ENCODE measurements around the gene GABBR2. TPM values are rescaled to one million over a fixed set of nuclear protein-coding genes. Genes with fewer than 3 reads are reported as not detected.

GABBR2 gene
- total and polyA plus RNA-seq, 2 donors (not counting 1 experiment from before 2014, with no cell fraction given): 0.03 TPM; not detected in 1

DNA sequence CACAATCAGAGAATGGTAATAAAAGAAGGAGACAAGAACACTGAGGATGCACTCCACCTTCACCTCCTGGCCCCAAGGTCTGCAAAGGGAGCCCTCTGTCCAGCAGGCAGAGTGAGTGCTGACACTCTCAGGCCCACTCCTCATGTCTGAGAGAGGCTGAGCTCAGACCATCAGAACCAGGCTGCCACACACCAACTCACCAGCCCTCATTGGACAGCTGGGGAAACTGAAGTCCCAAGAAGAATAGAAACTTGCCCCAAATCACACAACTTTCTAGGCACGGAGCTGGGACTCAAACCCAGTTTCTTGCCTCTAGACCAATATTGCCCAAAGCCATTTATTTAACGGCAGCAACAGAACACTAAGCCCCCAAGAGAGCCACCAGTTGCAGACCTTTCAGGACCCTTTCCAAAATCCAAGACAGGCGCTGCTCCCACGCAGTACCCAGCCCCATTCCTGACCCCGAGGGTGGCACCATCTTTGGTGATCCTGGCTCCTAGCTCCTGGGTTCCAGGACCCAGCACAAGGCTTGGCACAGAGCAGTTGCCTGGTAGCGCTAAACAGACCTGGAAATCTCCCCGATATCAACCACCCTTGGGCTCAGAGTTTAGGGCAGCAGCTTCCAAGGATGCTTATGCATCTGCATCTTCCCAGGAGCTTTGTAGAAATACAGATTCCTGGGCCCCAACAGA lies 192.4 kb downstream of the GABBR2 start:
- Histone ChIP-seq H3K27me3 (replicated peaks in 1 of 4; ENCODE audit: control extremely low read depth in 1 of 4, control insufficient read depth in 3 of 4, insufficient read depth in 4 of 4, low read length in 3 of 4) (peaks cover 0 to 8% (median 0%) of the 10 kb centered on the region in 4 experiments), H3K36me3 (replicated peaks in 1 of 2; ENCODE audit: control extremely low read depth in 1 of 2, control insufficient read depth in 1 of 2, extremely low read depth in 1 of 2, insufficient read depth in 2 of 2, low read length in 1 of 2) (no peaks in the 10 kb centered on the region), H2AFZ (ENCODE audit: insufficient read depth, low read depth, low read length, poor library complexity, severe bottlenecking) (no peak overlapping the region), H3K4me2 (replicated peaks; ENCODE audit: low read depth, low read length, poor library complexity, severe bottlenecking) (no peak overlapping the region), H3K27ac (ENCODE audit: low read length in 2 of 2) (no peak overlapping the region), H3K4me1 (ENCODE audit: control insufficient read depth in 2 of 2, insufficient read depth in 2 of 2, low read length in 2 of 2) (no peaks in the 10 kb centered on the region), H4K20me1 (ENCODE audit: control insufficient read depth, insufficient read depth, low read length, poor library complexity, severe bottlenecking) (no peaks in the 10 kb centered on the region), H3K4me3 (ENCODE audit: control extremely low read depth in 1 of 5, extremely low read depth in 1 of 5, insufficient read depth in 1 of 5, low read depth in 2 of 5, low read length in 4 of 5) (no peak overlapping the region), H3K9ac (ENCODE audit: low read length) (no peak overlapping the region), H3K79me2 (ENCODE audit: control insufficient read depth, insufficient read depth, low read length) (no peaks in the 10 kb centered on the region), H3K9me3 (ENCODE audit: control extremely low read depth in 1 of 3, control insufficient read depth in 2 of 3, insufficient read depth in 1 of 3, low read length in 2 of 3) (no peaks in the 10 kb centered on the region)
- Mint-ChIP-seq H3K4me1 (no peaks in the 10 kb centered on the region), H3K27me3 (peaks cover 21% of the 10 kb centered on the region), H3K27ac (no peak overlapping the region), H3K4me3 (no peak overlapping the region), H3K9me3 (ENCODE audit: insufficient read depth) (no peaks in the 10 kb centered on the region)
- ChIA-PET CTCF (no interaction called here), POLR2A (no interaction called here)
- intact Hi-C loops (cut with micrococcal nuclease): no loop called here
- WGBS (ENCODE audit: insufficient coverage): 90% methylated on average over 7 of the region's 7 CpGs
- no peak for DNase-seq
- no peak for ATAC-seq (ENCODE audit: low read depth)
- TF ChIP-seq, protein P1, sequence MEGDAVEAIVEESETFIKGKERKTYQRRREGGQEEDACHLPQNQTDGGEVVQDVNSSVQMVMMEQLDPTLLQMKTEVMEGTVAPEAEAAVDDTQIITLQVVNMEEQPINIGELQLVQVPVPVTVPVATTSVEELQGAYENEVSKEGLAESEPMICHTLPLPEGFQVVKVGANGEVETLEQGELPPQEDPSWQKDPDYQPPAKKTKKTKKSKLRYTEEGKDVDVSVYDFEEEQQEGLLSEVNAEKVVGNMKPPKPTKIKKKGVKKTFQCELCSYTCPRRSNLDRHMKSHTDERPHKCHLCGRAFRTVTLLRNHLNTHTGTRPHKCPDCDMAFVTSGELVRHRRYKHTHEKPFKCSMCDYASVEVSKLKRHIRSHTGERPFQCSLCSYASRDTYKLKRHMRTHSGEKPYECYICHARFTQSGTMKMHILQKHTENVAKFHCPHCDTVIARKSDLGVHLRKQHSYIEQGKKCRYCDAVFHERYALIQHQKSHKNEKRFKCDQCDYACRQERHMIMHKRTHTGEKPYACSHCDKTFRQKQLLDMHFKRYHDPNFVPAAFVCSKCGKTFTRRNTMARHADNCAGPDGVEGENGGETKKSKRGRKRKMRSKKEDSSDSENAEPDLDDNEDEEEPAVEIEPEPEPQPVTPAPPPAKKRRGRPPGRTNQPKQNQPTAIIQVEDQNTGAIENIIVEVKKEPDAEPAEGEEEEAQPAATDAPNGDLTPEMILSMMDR (IDR thresholded peaks at IDR 0.05): no peak
- no peak for TF ChIP-seq EZH2 (IDR thresholded peaks at IDR 0.05; ENCODE audit: borderline replicate concordance, insufficient read depth, low read depth, low read length, poor library complexity, severe bottlenecking)

DNA sequence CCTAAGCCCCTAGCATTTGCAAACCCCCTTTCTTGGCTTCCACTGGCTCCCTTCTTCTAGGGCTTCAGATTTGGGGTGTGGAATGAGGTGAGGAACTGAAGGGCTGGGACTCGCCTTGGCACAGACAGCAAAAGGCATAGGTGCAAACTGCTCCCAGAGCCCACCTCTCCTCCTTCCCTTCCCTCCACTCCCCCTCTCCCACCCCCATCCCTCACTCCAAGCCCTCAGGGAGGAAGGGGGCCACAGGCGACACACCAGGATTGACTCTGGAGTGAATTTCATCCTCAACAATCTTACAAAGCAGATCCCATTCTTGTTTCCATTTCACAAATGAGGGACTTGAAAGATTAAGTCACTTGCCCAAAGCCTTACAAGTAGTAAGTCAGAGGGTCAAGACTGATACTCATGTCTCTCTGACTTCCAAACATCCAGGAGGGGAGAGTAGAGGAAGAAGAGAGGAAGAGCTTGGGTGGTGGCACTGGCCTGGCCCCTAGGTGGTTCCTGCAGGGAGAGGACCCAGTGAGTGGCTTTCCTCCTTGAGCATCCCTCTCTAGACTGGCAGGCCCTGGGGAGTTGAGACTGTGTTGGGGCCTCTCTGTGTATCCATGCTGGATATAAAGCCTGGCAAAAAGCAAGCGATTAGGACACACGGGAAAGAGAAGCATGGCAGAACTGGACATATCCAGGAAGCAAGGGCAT lies 193.1 kb downstream of the GABBR2 start:
- peaks cover 15% of the 10 kb centered on the region for H3K27me3 Mint-ChIP-seq
- no peak for ATAC-seq (ENCODE audit: low read depth)

More for the DNA sequence above, 193.1 kb downstream of the GABBR2 start:
- CTCF ChIA-PET: no interaction called here
- Histone ChIP-seq H3K27me3 (replicated peaks in 1 of 4; ENCODE audit: control extremely low read depth in 1 of 4, control insufficient read depth in 3 of 4, insufficient read depth in 4 of 4, low read length in 3 of 4) (peaks cover 0 to 4% (median 0%) of the 10 kb centered on the region in 4 experiments), H3K27ac (ENCODE audit: low read length in 2 of 2) (no peak overlapping the region), H2AFZ (ENCODE audit: insufficient read depth, low read depth, low read length, poor library complexity, severe bottlenecking) (no peak overlapping the region), H3K9ac (ENCODE audit: low read length) (no peak overlapping the region), H3K4me1 (ENCODE audit: control insufficient read depth in 2 of 2, insufficient read depth in 2 of 2, low read length in 2 of 2) (no peaks in the 10 kb centered on the region), H3K36me3 (replicated peaks in 1 of 2; ENCODE audit: control extremely low read depth in 1 of 2, control insufficient read depth in 1 of 2, extremely low read depth in 1 of 2, insufficient read depth in 2 of 2, low read length in 1 of 2) (no peaks in the 10 kb centered on the region), H3K4me2 (replicated peaks; ENCODE audit: low read depth, low read length, poor library complexity, severe bottlenecking) (no peak overlapping the region), H3K79me2 (ENCODE audit: control insufficient read depth, insufficient read depth, low read length) (no peaks in the 10 kb centered on the region), H3K4me3 (ENCODE audit: control extremely low read depth in 1 of 5, extremely low read depth in 1 of 5, insufficient read depth in 1 of 5, low read depth in 2 of 5, low read length in 4 of 5) (no peak overlapping the region), H3K9me3 (ENCODE audit: control extremely low read depth in 1 of 3, control insufficient read depth in 2 of 3, insufficient read depth in 1 of 3, low read length in 2 of 3) (no peaks in the 10 kb centered on the region), H4K20me1 (ENCODE audit: control insufficient read depth, insufficient read depth, low read length, poor library complexity, severe bottlenecking) (no peaks in the 10 kb centered on the region)
- Mint-ChIP-seq H3K4me1 (no peaks in the 10 kb centered on the region), H3K9me3 (ENCODE audit: insufficient read depth) (no peaks in the 10 kb centered on the region), H3K27ac (no peak overlapping the region), H3K4me3 (no peak overlapping the region)
- WGBS (ENCODE audit: insufficient coverage): 94% methylated on average over 2 of the region's 4 CpGs
- DNase-seq: no peak
- intact Hi-C loops (cut with micrococcal nuclease): no loop called here
- POLR2A ChIA-PET: no interaction called here
- TF ChIP-seq, protein P1 (IDR thresholded peaks at IDR 0.05): no peak
- no peak for TF ChIP-seq EZH2 (IDR thresholded peaks at IDR 0.05; ENCODE audit: borderline replicate concordance, insufficient read depth, low read depth, low read length, poor library complexity, severe bottlenecking)

All from B cell (primary cell).